ENCODE data around the gene NLK. TPM values are rescaled to one million over a fixed set of nuclear protein-coding genes. Genes with fewer than 3 reads are reported as not detected.
"Not testable (repeated sequence)": the region's sequence is repeated elsewhere in the genome, so short reads cannot be mapped to it uniquely, and the experiment has no call there.

Gene NLK
- total RNA-seq, 6 donors from 2014 or later, result 16.1 to 34.5 (median 19.9) TPM

- ATAC-seq (ENCODE audit: low FRiP score in 2 of 2) (no peak), DNase-seq (no peak)
- Histone ChIP-seq H3K36me3 (no peaks in the 10 kb centered on the region), H3K9me3 (no peaks in the 10 kb centered on the region), H3K27me3 (no peaks in the 10 kb centered on the region), H3K4me1 (no peaks in the 10 kb centered on the region), H3K27ac (no peak overlapping the region), H3K4me3 (no peak overlapping the region)
- 44 to 53% methylated on average over 12 of the region's 12 CpGs for WGBS, 2 donors
- TF ChIP-seq CTCF (IDR thresholded peaks at IDR 0.05) (no peak), POLR2AphosphoS5 (IDR thresholded peaks at IDR 0.05) (no peak), EP300 (IDR thresholded peaks at IDR 0.05) (no peak), POLR2A (IDR thresholded peaks at IDR 0.05) (no peak)
Observed at GRCh38 chr17:27996202-27997043, 46.1 kb upstream of the NLK start.

- TF ChIP-seq EP300 (IDR thresholded peaks at IDR 0.05) (no peak), POLR2AphosphoS5 (IDR thresholded peaks at IDR 0.05) (no peak), POLR2A (IDR thresholded peaks at IDR 0.05) (no peak), CTCF (IDR thresholded peaks at IDR 0.05) (no peak)
- no peak overlapping the region for H3K27ac ChIP-seq
Observed at GRCh38 chr17:27997044-27997401, 45.5 kb upstream of the NLK start.

GRCh38 chr17:27997522-27997921 lies 45.0 kb upstream of the NLK start:
- no peak for DNase-seq
- no peak for ATAC-seq (ENCODE audit: low FRiP score in 2 of 2)
- Histone ChIP-seq H3K27ac (no peak overlapping the region), H3K36me3 (no peaks in the 10 kb centered on the region), H3K4me1 (no peaks in the 10 kb centered on the region), H3K4me3 (no peak overlapping the region), H3K27me3 (no peaks in the 10 kb centered on the region), H3K9me3 (no peaks in the 10 kb centered on the region)
- no peak for TF ChIP-seq CTCF (IDR thresholded peaks at IDR 0.05)
- TF ChIP-seq EP300 (IDR thresholded peaks at IDR 0.05), result no peak
- no peak for TF ChIP-seq POLR2AphosphoS5 (IDR thresholded peaks at IDR 0.05)
- no peak for TF ChIP-seq POLR2A (IDR thresholded peaks at IDR 0.05)
- WGBS, 2 donors, result 58 to 78% methylated on average over 3 of the region's 3 CpGs

More at GRCh38 chr17:27997044-27997401, 45.5 kb upstream of the NLK start:
- no peaks in the 10 kb centered on the region for H3K9me3 ChIP-seq
- H3K4me1 ChIP-seq, result no peaks in the 10 kb centered on the region
- DNase-seq (no peak), ATAC-seq (ENCODE audit: low FRiP score in 2 of 2) (no peak)
- no peak overlapping the region for H3K4me3 ChIP-seq
- H3K27me3 ChIP-seq, result no peaks in the 10 kb centered on the region
- no peaks in the 10 kb centered on the region for H3K36me3 ChIP-seq

DNA sequence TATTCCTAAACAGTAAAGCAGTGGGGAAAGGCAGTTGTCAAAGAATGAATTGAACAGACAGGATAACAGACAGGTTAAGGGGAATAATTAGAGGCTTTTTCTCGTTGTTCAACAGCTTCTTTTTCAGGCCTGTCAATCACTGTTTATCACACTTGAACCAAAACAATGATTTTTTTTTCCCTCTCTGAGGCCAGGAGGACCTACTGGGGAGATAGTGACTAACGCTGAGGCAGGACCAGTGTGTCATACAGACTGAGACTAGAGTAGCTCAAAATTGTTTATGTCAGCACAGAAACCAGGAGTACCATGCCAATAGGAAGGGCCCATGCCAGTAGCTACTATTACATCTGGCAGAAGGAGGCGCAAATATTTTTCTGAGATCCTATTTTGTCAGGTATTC lies 41.3 kb upstream of the NLK start:
- TF ChIP-seq POLR2AphosphoS5 (IDR thresholded peaks at IDR 0.05), result no peak
- TF ChIP-seq CTCF (IDR thresholded peaks at IDR 0.05), result no peak
- no peak for TF ChIP-seq EP300 (IDR thresholded peaks at IDR 0.05)
- TF ChIP-seq POLR2A (IDR thresholded peaks at IDR 0.05), result no peak

DNA sequence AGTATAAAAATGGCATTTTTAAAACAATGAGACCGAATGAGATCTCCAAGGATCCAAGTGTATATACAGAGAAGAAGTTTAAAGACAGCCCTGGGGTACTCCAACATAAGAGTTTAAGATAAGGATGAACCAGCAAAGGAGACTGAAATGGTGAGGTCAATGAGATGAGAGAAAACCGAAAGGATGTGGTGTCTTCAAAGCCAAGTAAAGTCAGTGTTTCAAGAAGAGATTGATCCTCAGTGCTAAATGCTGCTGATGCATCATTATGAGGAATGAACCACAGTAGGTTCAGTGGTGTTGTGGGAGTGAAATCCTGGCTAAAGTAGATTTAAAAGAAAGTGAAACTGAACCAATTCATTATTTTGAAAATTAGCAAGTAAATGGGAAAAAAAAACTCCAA lies 38.1 kb upstream of the NLK start:
- Histone ChIP-seq H3K27ac (no peak overlapping the region), H3K9me3 (no peaks in the 10 kb centered on the region), H3K4me1 (no peaks in the 10 kb centered on the region), H3K36me3 (no peaks in the 10 kb centered on the region), H3K27me3 (no peaks in the 10 kb centered on the region), H3K4me3 (no peak overlapping the region)
- ATAC-seq (ENCODE audit: low FRiP score in 2 of 2) (no peak), DNase-seq (no peak)
- 72 to 75% methylated on average over 2 of the region's 2 CpGs for WGBS, 2 donors
- TF ChIP-seq POLR2AphosphoS5 (IDR thresholded peaks at IDR 0.05) (no peak), CTCF (IDR thresholded peaks at IDR 0.05) (no peak)

More for the DNA sequence above, 41.3 kb upstream of the NLK start:
- H3K4me1 ChIP-seq, result no peaks in the 10 kb centered on the region
- no peak for DNase-seq
- 53 to 54% methylated on average over 3 of the region's 3 CpGs for WGBS, 2 donors
- H3K9me3 ChIP-seq, result no peaks in the 10 kb centered on the region
- H3K27ac ChIP-seq, result no peak overlapping the region
- H3K36me3 ChIP-seq, result no peaks in the 10 kb centered on the region
- ATAC-seq (ENCODE audit: low FRiP score in 2 of 2), result no peak
- H3K4me3 ChIP-seq, result no peak overlapping the region
- H3K27me3 ChIP-seq, result no peaks in the 10 kb centered on the region

- H3K27ac ChIP-seq; ATAC-seq (ENCODE audit: low FRiP score in 2 of 2); H3K36me3 ChIP-seq; H3K4me3 ChIP-seq; DNase-seq; H3K9me3 ChIP-seq; H3K4me1 ChIP-seq; H3K27me3 ChIP-seq: not testable (repeated sequence)
- 95 to 96% methylated on average over 4 of the region's 4 CpGs for WGBS, 2 donors
Observed at GRCh38 chr17:28007925-28008324, 34.6 kb upstream of the NLK start.

Measured in upper lobe of left lung (tissue), 6 donors.